Stimulated activated naive CD8-positive, alpha-beta T cell treated with anti-CD3 and anti-CD28 coated beads, Interleukin-15, Interleukin-2, amounts not matched to agents 100 U/mL and 50 U/mL, for 24 hours (primary cell): ENCODE data around the gene LRRC3B.

Source experiments
- ATAC-seq: fragments of 150-1000 bp; cut with Tn5 transposase; one replicate; pipeline ENCODE4 v1.10.0; 2021
- DNase-seq: peaks from one replicate; pipeline ENCODE4 v3.0.0; 2021

LRRC3B gene

GRCh38 chr3:26708501-26708900 lies 85.9 kb downstream of the LRRC3B start:
- DNase-seq (no peak), ATAC-seq (no peak)

GRCh38 chr3:26712211-26713026 lies 89.8 kb downstream of the LRRC3B start:
- ATAC-seq (no peak), DNase-seq (no peak)

DNA sequence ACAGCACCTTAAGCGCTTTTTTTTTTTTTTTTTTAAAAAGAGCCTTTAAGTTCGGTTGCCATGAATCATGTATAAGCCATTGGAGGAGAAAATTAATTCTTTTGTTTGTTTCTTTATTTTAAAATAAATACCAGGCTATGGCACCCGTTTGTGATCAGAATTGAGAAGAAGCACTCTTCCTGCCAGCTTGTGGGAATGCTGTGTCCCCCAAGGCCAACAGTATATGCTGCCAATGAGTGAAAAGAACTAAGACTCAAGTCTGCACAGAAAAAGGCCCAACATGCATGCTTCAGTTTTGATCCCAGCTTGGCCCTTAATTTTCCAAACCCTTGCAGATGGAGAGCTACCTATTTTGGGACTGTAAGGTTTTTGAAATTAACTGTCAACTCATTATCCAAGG lies 90.5 kb downstream of the LRRC3B start:
- DNase-seq: no peak
- no peak for ATAC-seq

DNA sequence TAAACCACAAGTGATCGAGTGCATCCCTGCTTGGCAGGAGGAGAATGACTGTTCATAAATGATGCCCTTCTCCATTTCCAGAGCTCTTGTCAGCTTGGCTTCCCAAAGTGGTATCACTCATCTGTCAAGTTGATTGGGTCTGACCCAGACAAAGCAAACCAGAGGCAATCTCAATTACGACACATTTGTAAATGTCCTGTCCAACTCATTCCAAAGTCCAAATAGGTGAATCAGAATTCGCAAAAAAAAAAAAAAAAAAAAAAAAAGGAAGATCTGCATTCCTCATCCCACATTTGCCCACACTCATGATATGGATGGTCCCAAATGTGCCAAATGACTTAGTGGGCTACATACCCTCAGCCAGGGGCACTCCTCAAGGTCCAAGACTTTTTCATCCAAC lies 91.9 kb downstream of the LRRC3B start:
- DNase-seq (no peak), ATAC-seq (no peak)

GRCh38 chr3:26715431-26715830 lies 92.9 kb downstream of the LRRC3B start:
- ATAC-seq (no peak), DNase-seq (no peak)

DNA sequence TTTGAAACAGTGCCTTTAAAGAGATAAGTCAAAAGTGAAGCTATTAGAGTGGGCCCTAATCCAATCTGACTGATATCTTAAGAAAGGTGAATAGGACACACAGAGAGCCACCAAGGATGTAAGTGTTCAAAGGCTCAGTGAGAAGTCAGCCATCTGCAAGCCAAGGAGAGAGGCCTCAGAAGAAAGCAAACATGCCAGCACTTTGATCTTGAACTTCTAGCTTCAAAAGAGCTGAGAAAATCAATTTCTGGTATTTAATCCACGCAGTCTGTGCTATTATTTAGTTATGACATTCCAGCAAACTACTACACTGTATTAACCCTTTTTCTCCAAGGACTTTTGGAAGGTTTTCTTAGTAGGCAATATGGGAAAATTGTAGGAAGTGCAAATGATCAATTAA lies 95.7 kb downstream of the LRRC3B start:
- ATAC-seq (no peak), DNase-seq (no peak)

GRCh38 chr3:26719134-26719533 lies 96.6 kb downstream of the LRRC3B start:
- DNase-seq: no peak
- no peak for ATAC-seq

DNA sequence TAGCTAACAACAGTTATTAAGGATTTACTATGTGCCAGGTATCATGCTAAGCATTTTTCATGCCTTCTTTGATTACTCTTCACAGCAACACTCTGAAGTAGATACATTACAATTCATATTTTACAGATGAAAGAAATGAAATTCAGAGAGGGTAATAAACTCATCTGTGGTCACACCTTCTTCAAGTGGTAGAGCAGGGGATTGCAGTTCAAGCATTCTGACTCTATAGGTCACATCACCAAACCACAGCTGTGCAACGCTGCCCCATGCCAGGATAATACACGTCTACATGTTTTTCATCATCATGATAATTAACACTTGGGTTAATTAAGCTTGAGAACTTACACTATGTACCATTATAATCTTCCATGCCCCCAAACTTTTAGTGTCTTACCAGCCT lies 98.5 kb downstream of the LRRC3B start:
- DNase-seq (no peak), ATAC-seq (no peak)

- DNase-seq: no peak
- ATAC-seq: no peak
Measured at GRCh38 chr3:26731843-26732242, 109.3 kb downstream of the LRRC3B start.

- DNase-seq (no peak), ATAC-seq (no peak)
Measured at GRCh38 chr3:26750263-26750662, 127.7 kb downstream of the LRRC3B start.

GRCh38 chr3:26752466-26752865 lies 129.9 kb downstream of the LRRC3B start:
- ATAC-seq: no peak

GRCh38 chr3:26753095-26753494 lies 130.5 kb downstream of the LRRC3B start:
- ATAC-seq: no peak
- no peak for DNase-seq

More at GRCh38 chr3:26752466-26752865, 129.9 kb downstream of the LRRC3B start:
- DNase-seq: no peak

DNA sequence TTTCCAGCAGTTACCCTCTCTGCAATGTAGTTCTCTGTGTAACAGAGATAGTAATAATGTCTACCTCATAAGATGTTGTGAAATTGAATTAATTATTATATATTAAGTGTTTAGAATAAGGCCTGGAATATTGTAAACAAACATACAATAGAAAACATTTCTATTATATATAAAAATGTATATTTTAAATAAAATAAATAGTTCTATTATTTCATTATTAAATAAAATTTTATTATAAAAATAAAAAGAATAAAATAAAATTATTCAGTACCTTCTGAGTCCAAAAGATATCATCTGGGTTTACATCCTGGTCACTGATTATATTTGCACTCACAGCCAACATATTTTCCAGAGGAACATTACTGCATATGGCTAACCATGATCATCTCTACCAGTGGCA lies 135.4 kb downstream of the LRRC3B start:
- ATAC-seq: no peak
- no peak for DNase-seq
